Measurements from ENCODE around the gene CORO2B. TPM values are rescaled to one million over a fixed set of nuclear protein-coding genes. Genes with fewer than 3 reads are reported as not detected.

Gene CORO2B
- total RNA-seq, 6 experiments from 2014 or later = 9.3 to 11.0 (median 9.9) TPM

GRCh38 chr15:68733666-68734065, 154.9 kb downstream of the CORO2B start:
- Mint-ChIP-seq H3K27me3 (ENCODE audit: insufficient read depth) (peaks cover 25% of the 10 kb centered on the region), H3K4me1 (ENCODE audit: low read depth) (peaks cover 5% of the 10 kb centered on the region), H3K36me3 (ENCODE audit: low read depth) (no peaks in the 10 kb centered on the region), H3K27ac (no peak overlapping the region), H3K4me3 (peak overlapping the region; percentile 14; the same call in 1 of the 2 replicates), H3K9me3 (no peaks in the 10 kb centered on the region)
- no peak for DNase-seq
- no peak for TF ChIP-seq CTCF (IDR thresholded peaks at IDR 0.05)

DNA sequence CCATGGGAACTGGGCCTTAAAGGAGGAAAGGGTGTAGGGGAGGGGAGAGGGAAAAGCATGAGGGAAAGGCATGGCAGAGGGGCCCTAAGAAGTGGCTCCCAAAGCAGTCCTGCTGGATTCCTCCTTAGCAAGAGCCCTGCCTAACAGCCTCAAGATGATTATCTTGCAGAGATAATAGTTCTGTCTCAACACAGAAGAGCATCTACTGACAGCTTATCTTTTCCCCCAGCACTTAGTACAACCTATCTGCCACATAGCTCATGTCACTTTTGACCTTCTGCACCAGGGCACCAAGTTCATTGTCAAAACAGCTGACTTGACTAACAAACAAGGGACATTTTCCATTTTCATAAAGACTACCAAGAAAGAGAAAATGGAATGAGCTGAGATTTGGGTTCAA, 155.6 kb downstream of the CORO2B start:
- Mint-ChIP-seq H3K4me3 (no peak overlapping the region), H3K27ac (no peak overlapping the region), H3K9me3 (no peaks in the 10 kb centered on the region), H3K36me3 (ENCODE audit: low read depth) (no peaks in the 10 kb centered on the region), H3K27me3 (ENCODE audit: insufficient read depth) (peaks cover 25% of the 10 kb centered on the region), H3K4me1 (ENCODE audit: low read depth) (peaks cover 5% of the 10 kb centered on the region)
- DNase-seq = no peak
- TF ChIP-seq CTCF (IDR thresholded peaks at IDR 0.05) = no peak

GRCh38 chr15:68734881-68735280, 156.1 kb downstream of the CORO2B start:
- Mint-ChIP-seq H3K4me3 (no peak overlapping the region), H3K4me1 (ENCODE audit: low read depth) (peaks cover 5% of the 10 kb centered on the region), H3K27me3 (ENCODE audit: insufficient read depth) (peaks cover 26% of the 10 kb centered on the region), H3K9me3 (no peaks in the 10 kb centered on the region), H3K27ac (no peak overlapping the region), H3K36me3 (ENCODE audit: low read depth) (no peaks in the 10 kb centered on the region)
- no peak for DNase-seq
- no peak for TF ChIP-seq CTCF (IDR thresholded peaks at IDR 0.05)

GRCh38 chr15:68735610-68736009, 156.8 kb downstream of the CORO2B start:
- Mint-ChIP-seq H3K4me1 (ENCODE audit: low read depth) (peaks cover 5% of the 10 kb centered on the region; the same call in 1 of the 2 replicates), H3K4me3 (no peak overlapping the region), H3K27ac (no peak overlapping the region), H3K27me3 (ENCODE audit: insufficient read depth) (peaks cover 33% of the 10 kb centered on the region), H3K9me3 (no peaks in the 10 kb centered on the region), H3K36me3 (ENCODE audit: low read depth) (no peaks in the 10 kb centered on the region)
- no peak for TF ChIP-seq CTCF (IDR thresholded peaks at IDR 0.05)
- no peak for DNase-seq

DNA sequence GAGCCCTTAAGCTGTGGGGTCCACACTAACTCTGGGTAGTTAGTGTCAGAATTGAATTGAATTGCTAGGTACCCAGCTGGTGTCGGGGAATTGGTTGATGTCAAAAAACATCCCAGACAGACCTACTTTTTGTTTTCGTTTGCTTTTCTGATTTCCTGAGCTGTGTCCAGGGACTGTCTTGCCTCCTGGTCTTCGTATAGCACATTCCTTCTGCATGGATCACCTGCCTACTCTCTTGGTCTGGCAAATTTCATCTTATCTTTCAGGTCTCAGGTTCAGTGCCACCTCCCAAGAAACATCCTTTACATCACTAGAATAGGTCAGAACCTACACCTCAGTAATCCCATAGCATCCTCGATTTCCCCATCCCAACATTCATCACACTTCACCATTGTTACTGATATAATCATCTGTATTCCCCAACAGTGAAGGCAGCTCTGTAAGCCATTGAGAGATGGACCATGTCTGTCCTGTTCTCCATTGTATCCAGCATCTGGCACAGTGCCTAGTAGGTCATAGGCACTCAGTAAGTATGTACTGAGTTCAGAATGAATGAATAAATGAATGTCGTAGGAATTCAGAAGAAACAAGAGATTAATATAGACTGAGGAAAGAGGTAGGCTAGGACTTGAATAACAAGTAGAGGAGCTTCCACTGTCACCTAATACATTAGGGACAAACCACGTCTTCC, 160.7 kb downstream of the CORO2B start:
- no peak for TF ChIP-seq CTCF (IDR thresholded peaks at IDR 0.05)
- H3K36me3 Mint-ChIP-seq (ENCODE audit: low read depth) = no peaks in the 10 kb centered on the region
- no peak for DNase-seq
- H3K4me1 Mint-ChIP-seq (ENCODE audit: low read depth) = no peaks in the 10 kb centered on the region; the same call in 1 of the 2 replicates
- H3K27ac Mint-ChIP-seq = no peak overlapping the region
- no peak overlapping the region for H3K4me3 Mint-ChIP-seq
- H3K27me3 Mint-ChIP-seq (ENCODE audit: insufficient read depth) = peaks cover 35% of the 10 kb centered on the region
- no peaks in the 10 kb centered on the region for H3K9me3 Mint-ChIP-seq
